ENCODE measurements around the gene SLC6A19. TPM values are rescaled to one million over a fixed set of nuclear protein-coding genes. Genes with fewer than 3 reads are reported as not detected.
A peak's percentile ranks its signal among the peaks of the same experiment; 100 is the strongest.

Gene SLC6A19
- total RNA-seq, 1 experiment from 2014 or later, result 0.04 TPM

DNA sequence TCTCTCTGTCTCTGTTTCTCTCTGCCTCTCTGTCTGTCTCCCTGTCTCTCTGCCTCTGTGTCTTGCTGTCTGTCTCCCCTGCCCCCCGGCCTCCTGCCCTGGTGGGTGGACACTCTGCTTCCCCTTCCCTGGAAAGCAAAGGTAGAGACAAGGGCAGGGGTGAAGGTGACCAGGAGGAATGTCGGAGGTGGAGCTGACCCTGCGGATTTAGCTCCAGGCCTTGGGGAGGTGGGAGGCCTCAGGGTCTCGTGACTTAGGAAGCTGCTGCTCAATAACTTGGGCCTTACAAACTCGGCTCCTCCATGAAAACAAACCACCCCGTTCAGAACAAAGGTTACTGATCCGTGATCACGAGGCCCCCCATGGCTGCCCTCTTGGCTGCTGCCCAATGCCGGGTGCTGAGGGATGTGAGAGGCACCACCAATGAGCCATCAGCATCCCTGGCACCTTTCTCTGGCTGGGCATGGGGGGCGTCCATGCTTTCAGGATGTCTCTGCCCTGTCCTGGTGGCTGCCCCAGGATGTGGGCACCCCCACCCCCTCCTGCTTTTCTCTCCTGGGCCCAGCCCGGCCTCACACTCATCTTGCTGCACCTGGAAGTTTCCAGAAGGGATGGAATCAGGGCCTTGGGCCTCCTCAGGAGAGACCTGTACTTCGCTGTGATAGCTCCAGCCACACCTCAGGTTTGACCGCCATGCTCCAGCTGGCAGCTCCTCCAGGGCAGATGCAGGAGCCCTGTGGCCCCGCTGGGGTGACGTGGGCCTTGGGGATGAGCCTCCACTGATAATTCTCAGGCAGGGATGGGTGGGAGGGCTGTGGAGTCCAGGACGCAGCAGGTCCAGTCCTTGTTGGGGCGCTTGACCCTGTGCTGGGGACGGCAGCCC, 14.8 kb upstream of the SLC6A19 start (continued):
- TF ChIP-seq, protein P1, sequence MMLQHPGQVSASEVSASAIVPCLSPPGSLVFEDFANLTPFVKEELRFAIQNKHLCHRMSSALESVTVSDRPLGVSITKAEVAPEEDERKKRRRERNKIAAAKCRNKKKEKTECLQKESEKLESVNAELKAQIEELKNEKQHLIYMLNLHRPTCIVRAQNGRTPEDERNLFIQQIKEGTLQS (CRISPR knock-in tag; conservative IDR thresholded peaks at IDR 0.05), result no peak
- TF ChIP-seq USF1 (CRISPR knock-in tag; IDR thresholded peaks at IDR 0.05), result no peak
- TF ChIP-seq KAT7 (CRISPR knock-in tag; IDR thresholded peaks at IDR 0.05; ENCODE audit: borderline replicate concordance), result no peak
- TF ChIP-seq, protein P2, sequence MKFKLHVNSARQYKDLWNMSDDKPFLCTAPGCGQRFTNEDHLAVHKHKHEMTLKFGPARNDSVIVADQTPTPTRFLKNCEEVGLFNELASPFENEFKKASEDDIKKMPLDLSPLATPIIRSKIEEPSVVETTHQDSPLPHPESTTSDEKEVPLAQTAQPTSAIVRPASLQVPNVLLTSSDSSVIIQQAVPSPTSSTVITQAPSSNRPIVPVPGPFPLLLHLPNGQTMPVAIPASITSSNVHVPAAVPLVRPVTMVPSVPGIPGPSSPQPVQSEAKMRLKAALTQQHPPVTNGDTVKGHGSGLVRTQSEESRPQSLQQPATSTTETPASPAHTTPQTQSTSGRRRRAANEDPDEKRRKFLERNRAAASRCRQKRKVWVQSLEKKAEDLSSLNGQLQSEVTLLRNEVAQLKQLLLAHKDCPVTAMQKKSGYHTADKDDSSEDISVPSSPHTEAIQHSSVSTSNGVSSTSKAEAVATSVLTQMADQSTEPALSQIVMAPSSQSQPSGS (CRISPR knock-in tag; IDR thresholded peaks at IDR 0.05; ENCODE audit: borderline replicate concordance, low read depth), result no peak
- no peak for TF ChIP-seq ZNF138 (CRISPR knock-in tag; conservative IDR thresholded peaks at IDR 0.05)
- TF ChIP-seq GRHL2 (CRISPR knock-in tag; IDR thresholded peaks at IDR 0.05; ENCODE audit: insufficient replicate concordance, severe bottlenecking), result no peak
- TF ChIP-seq AFF4 (CRISPR knock-in tag; IDR thresholded peaks at IDR 0.05; ENCODE audit: borderline replicate concordance), result no peak
- no peak for TF ChIP-seq MXD4 (CRISPR knock-in tag; IDR thresholded peaks at IDR 0.05; ENCODE audit: borderline replicate concordance)

GRCh38 chr5:1187234-1187949, 14.0 kb upstream of the SLC6A19 start:
- H3K27me3 Mint-ChIP-seq (ENCODE audit: low read depth), result no peaks in the 10 kb centered on the region; the same call in 1 of the 2 replicates
- POLR2A ChIA-PET, result no interaction called here
- H3K4me1 Mint-ChIP-seq, result 0 out of 2 replicates have a peak, but pooled peaks cover 4% of the 10 kb centered on the region
- H3K4me3 Mint-ChIP-seq, result no peak overlapping the region
- H3K27ac Mint-ChIP-seq, result no peak overlapping the region
- CTCF ChIA-PET, result interaction anchor here (0.9 to 1.5 kb wide), 2 partner anchors 17 to 467 kb away, joined by 4 read pairs; no protein-coding TSS in a partner anchor
- no peak for DNase-seq (ENCODE audit: low spot score)
- no peaks in the 10 kb centered on the region for H3K36me3 Mint-ChIP-seq
- no peaks in the 10 kb centered on the region for H3K9me3 Mint-ChIP-seq
- TF ChIP-seq AFF4 (CRISPR knock-in tag; IDR thresholded peaks at IDR 0.05; ENCODE audit: borderline replicate concordance), result no peak
- TF ChIP-seq ZNF423 (CRISPR knock-in tag; IDR thresholded peaks at IDR 0.05), result peak; percentile 60
- no peak for TF ChIP-seq ZNF138 (CRISPR knock-in tag; conservative IDR thresholded peaks at IDR 0.05)
- ATAC-seq, result no peak
